ENCODE data around the gene SMC3.
"Not testable (repeated sequence)": the region's sequence is repeated elsewhere in the genome, so short reads cannot be mapped to it uniquely, and the experiment has no call there.

DNA sequence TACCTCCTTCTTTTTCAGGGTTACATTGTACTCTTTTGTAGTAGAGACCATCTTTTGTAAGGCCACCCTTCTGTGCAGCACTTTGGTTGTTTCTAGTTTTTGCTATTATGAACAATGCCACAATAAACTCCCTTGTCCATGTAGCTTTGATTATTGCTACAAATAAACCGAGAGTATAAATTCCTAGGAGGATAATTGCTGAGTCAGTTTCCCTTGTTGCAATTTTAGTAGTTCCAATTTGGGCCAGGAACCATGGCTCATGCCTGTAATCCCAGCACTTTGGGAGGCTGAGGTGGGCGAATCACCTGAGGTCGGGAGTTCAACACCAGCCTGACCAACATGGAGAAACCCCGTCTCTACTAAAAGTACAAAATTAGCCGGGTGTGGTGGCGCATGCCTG lies 72.4 kb downstream of the SMC3 start:
- not testable (repeated sequence) for TF ChIP-seq CTCF (IDR thresholded peaks at IDR 0.05; ENCODE audit: low read depth, low read length, missing input control); NR2F2 (IDR thresholded peaks at IDR 0.05); SP1 (IDR thresholded peaks at IDR 0.05); HNF4A (conservative IDR thresholded peaks at IDR 0.05); RXRA (IDR thresholded peaks at IDR 0.05); GABPA (IDR thresholded peaks at IDR 0.05 in 1 of 2, conservative IDR thresholded peaks at IDR 0.05 in 1 of 2); RAD21 (IDR thresholded peaks at IDR 0.05); JUND (IDR thresholded peaks at IDR 0.05); HNF4G (IDR thresholded peaks at IDR 0.05)
- TF ChIP-seq, protein P1, sequence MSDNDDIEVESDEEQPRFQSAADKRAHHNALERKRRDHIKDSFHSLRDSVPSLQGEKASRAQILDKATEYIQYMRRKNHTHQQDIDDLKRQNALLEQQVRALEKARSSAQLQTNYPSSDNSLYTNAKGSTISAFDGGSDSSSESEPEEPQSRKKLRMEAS (IDR thresholded peaks at IDR 0.05): not testable (repeated sequence)
- TF ChIP-seq, protein P2, sequence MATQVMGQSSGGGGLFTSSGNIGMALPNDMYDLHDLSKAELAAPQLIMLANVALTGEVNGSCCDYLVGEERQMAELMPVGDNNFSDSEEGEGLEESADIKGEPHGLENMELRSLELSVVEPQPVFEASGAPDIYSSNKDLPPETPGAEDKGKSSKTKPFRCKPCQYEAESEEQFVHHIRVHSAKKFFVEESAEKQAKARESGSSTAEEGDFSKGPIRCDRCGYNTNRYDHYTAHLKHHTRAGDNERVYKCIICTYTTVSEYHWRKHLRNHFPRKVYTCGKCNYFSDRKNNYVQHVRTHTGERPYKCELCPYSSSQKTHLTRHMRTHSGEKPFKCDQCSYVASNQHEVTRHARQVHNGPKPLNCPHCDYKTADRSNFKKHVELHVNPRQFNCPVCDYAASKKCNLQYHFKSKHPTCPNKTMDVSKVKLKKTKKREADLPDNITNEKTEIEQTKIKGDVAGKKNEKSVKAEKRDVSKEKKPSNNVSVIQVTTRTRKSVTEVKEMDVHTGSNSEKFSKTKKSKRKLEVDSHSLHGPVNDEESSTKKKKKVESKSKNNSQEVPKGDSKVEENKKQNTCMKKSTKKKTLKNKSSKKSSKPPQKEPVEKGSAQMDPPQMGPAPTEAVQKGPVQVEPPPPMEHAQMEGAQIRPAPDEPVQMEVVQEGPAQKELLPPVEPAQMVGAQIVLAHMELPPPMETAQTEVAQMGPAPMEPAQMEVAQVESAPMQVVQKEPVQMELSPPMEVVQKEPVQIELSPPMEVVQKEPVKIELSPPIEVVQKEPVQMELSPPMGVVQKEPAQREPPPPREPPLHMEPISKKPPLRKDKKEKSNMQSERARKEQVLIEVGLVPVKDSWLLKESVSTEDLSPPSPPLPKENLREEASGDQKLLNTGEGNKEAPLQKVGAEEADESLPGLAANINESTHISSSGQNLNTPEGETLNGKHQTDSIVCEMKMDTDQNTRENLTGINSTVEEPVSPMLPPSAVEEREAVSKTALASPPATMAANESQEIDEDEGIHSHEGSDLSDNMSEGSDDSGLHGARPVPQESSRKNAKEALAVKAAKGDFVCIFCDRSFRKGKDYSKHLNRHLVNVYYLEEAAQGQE (IDR thresholded peaks at IDR 0.05): not testable (repeated sequence)
